H9 (cell line): ENCODE data around the gene CFAP410. TPM values are rescaled to one million over a fixed set of nuclear protein-coding genes. Genes with fewer than 3 reads are reported as not detected.

Source experiments
- DNase-seq: peaks from one replicate; pipeline ENCODE4 v3.0.0-alpha.2; 2017
- H2AFZ ChIP-seq: one replicate; pipeline ENCODE4 v1.6.1; 2013; ENCODE audit warnings: mild to moderate bottlenecking, low read length, control low read depth, moderate library complexity
- H2AK5ac ChIP-seq: 2 replicates; pipeline ENCODE4 v1.6.1; 2013; ENCODE audit warnings: low read length, control low read depth, mixed read lengths; ENCODE audit not compliant: insufficient read length
- H2BK120ac ChIP-seq: one replicate; pipeline ENCODE4 v1.6.1; 2013; ENCODE audit warnings: low read depth, mild to moderate bottlenecking, low read length, control low read depth, inconsistent platforms; ENCODE audit not compliant: poor library complexity, severe bottlenecking
- H2BK12ac ChIP-seq: 2 replicates; pipeline ENCODE4 v1.6.1; 2013; ENCODE audit warnings: low read length, control low read depth, mixed read lengths, low read depth; ENCODE audit not compliant: insufficient read length
- H2BK15ac ChIP-seq: 2 replicates; pipeline ENCODE4 v1.6.1; 2013; ENCODE audit warnings: low read depth, low read length, control low read depth
- H2BK20ac ChIP-seq: one replicate; pipeline ENCODE4 v1.6.1; 2013; ENCODE audit warnings: low read depth, mild to moderate bottlenecking, low read length, control low read depth, inconsistent platforms; ENCODE audit not compliant: poor library complexity, severe bottlenecking
- H2BK5ac ChIP-seq: 2 replicates; pipeline ENCODE4 v1.6.1; 2013; ENCODE audit warnings: low read length, control low read depth, mixed read lengths; ENCODE audit not compliant: insufficient read length
- H3K14ac ChIP-seq: 2 replicates; pipeline ENCODE4 v1.6.1; 2013; ENCODE audit warnings: low read length, control low read depth; ENCODE audit not compliant: insufficient read depth
- H3K18ac ChIP-seq: 2 replicates; pipeline ENCODE4 v1.6.1; 2013; ENCODE audit warnings: low read depth, mild to moderate bottlenecking, mixed read lengths, low read length, control low read depth; ENCODE audit not compliant: insufficient read length
- H3K23ac ChIP-seq: 2 replicates; pipeline ENCODE4 v1.6.1; 2013; ENCODE audit warnings: low read length, control low read depth, mixed read lengths, low read depth; ENCODE audit not compliant: insufficient read length
- H3K23me2 ChIP-seq: 2 replicates; pipeline ENCODE4 v1.6.1; 2013; ENCODE audit warnings: low read depth, mild to moderate bottlenecking, mixed read lengths, low read length, control low read depth; ENCODE audit not compliant: insufficient read length, poor library complexity, severe bottlenecking
- H3K27ac ChIP-seq: 2 replicates; pipeline ENCODE4 v1.5.1; 2013; ENCODE audit warnings: low read length, control low read depth, mixed read lengths, low read depth; ENCODE audit not compliant: insufficient read length
- H3K27me3 ChIP-seq: 2 replicates; pipeline ENCODE4 v1.6.1; 2013; ENCODE audit warnings: low read length, control low read depth, inconsistent platforms; ENCODE audit not compliant: insufficient read depth
- H3K4ac ChIP-seq: 2 replicates; pipeline ENCODE4 v1.6.1; 2013; ENCODE audit warnings: low read depth, mild to moderate bottlenecking, control low read depth, inconsistent platforms, low read length, moderate library complexity
- H3K4me1 ChIP-seq: 2 replicates; pipeline ENCODE4 v1.6.1; 2013; ENCODE audit warnings: low read length, control low read depth, inconsistent platforms; ENCODE audit not compliant: insufficient read depth
- H3K4me2 ChIP-seq: 2 replicates; pipeline ENCODE4 v1.6.1; 2013; ENCODE audit warnings: low read length, control low read depth, mixed read lengths; ENCODE audit not compliant: insufficient read length, insufficient read depth
- H3K56ac ChIP-seq: 2 replicates; pipeline ENCODE4 v1.6.1; 2013; ENCODE audit warnings: low read depth, mild to moderate bottlenecking, mixed read lengths, low read length, control low read depth; ENCODE audit not compliant: insufficient read length
- H3K79me1 ChIP-seq: 2 replicates; pipeline ENCODE4 v1.6.1; 2013; ENCODE audit warnings: low read depth, mild to moderate bottlenecking, moderate library complexity, low read length, control low read depth, inconsistent platforms; ENCODE audit not compliant: insufficient read depth, poor library complexity, severe bottlenecking
- H3K79me2 ChIP-seq: 2 replicates; pipeline ENCODE4 v1.6.1; 2013; ENCODE audit warnings: low read length, control low read depth, inconsistent platforms; ENCODE audit not compliant: insufficient read depth
- H3K9ac ChIP-seq: 2 replicates; pipeline ENCODE4 v1.6.1; 2013; ENCODE audit warnings: low read length, control low read depth, mixed read lengths; ENCODE audit not compliant: insufficient read length; ENCODE audit errors: extremely low read depth
- H3K9me3 ChIP-seq: one replicate; pipeline ENCODE4 v1.6.1; 2013; ENCODE audit warnings: low read depth, low read length, inconsistent platforms; ENCODE audit not compliant: control insufficient read depth
- H3T11ph ChIP-seq: one replicate; pipeline ENCODE4 v1.6.1; 2013; ENCODE audit warnings: mild to moderate bottlenecking, low read length, control low read depth, inconsistent platforms
- H4K20me1 ChIP-seq: one replicate; pipeline ENCODE4 v1.6.1; 2013; ENCODE audit not compliant: control insufficient read depth, insufficient read length, insufficient read depth
- H4K5ac ChIP-seq: 2 replicates; pipeline ENCODE4 v1.6.1; 2013; ENCODE audit warnings: low read depth, mild to moderate bottlenecking, mixed read lengths, low read length, control low read depth; ENCODE audit not compliant: insufficient read length
- H4K8ac ChIP-seq: replicated peaks from 2 replicates; pipeline ENCODE4 v1.6.1; 2013; ENCODE audit warnings: low read length, control low read depth, mixed read lengths, low read depth; ENCODE audit not compliant: insufficient read length
- H4K91ac ChIP-seq: 2 replicates; pipeline ENCODE4 v1.6.1; 2013; ENCODE audit warnings: low read depth, mild to moderate bottlenecking, moderate library complexity, mixed read lengths, low read length, control low read depth; ENCODE audit not compliant: insufficient read length
- H3K27ac Mint-ChIP-seq, 3 experiments: 2 replicates in 2 of 3; 3 replicates in 1 of 3; pipeline ENCODE4 v1.8.0; 2020 to 2021; ENCODE audit warnings: mixed read lengths in 3 of 3, mild to moderate bottlenecking in 1 of 3, moderate library complexity in 1 of 3
- H3K27me3 Mint-ChIP-seq: 2 replicates; pipeline ENCODE4 v1.8.0; 2021; ENCODE audit warnings: low read depth, mild to moderate bottlenecking, moderate library complexity, mixed read lengths
- H3K36me3 Mint-ChIP-seq, 3 experiments: 2 replicates in 2 of 3; 3 replicates in 1 of 3; pipeline ENCODE4 v1.8.0; 2020 to 2021; ENCODE audit warnings: low read depth in 3 of 3, mixed read lengths in 3 of 3; ENCODE audit not compliant: insufficient read depth in 1 of 3
- H3K4me1 Mint-ChIP-seq, 2 experiments: 2 replicates each; pipeline ENCODE4 v1.8.0; 2020; ENCODE audit warnings: mixed read lengths in 2 of 2
- H3K4me3 Mint-ChIP-seq, 2 experiments: 2 replicates in 1 of 2; 3 replicates in 1 of 2; pipeline ENCODE4 v1.8.0; 2020 to 2021; ENCODE audit warnings: mild to moderate bottlenecking in 2 of 2, mixed read lengths in 2 of 2, moderate library complexity in 1 of 2
- H3K9me3 Mint-ChIP-seq, 2 experiments: 2 replicates in 1 of 2; 3 replicates in 1 of 2; pipeline ENCODE4 v1.8.0; 2020; ENCODE audit warnings: mild to moderate bottlenecking in 2 of 2, mixed read lengths in 2 of 2, moderate library complexity in 1 of 2
- CTCF ChIP-seq: fragments of 200-600 bp; sonication (generic); conservative IDR thresholded peaks from 3 replicates; pipeline ENCODE4 v1.8.0; 2021; ENCODE audit warnings: antibody characterized with exemption, mild to moderate bottlenecking
- WGBS: extraction: QIAGEN DNeasy Blood & Tissue Kit; methylation state at CpG from one replicate; pipeline ENCODE4 v1.1.7; 2013; ENCODE audit warnings: missing lambda C conversion rate, low lambda C conversion rate, mixed read lengths; ENCODE audit not compliant: insufficient read length; ENCODE audit errors: extremely low coverage; 5-methylcytosine and 5-hydroxymethylcytosine counted together
- total RNA-seq: library from RNA; stranded (reverse); gene quantifications from 2 replicates; pipeline ENCODE4 v1.2.1, GENCODE V29; 2021

Gene CFAP410
- total RNA-seq, 1 experiment from 2014 or later, result 17.0 TPM

- Histone ChIP-seq H3K4ac (no peak overlapping the region), H3K4me2 (no peak overlapping the region), H2BK5ac (no peak overlapping the region), H2BK15ac (no peak overlapping the region), H2AK5ac (no peak overlapping the region), H3T11ph (no peak overlapping the region), H2BK120ac (no peak overlapping the region), H2BK12ac (no peak overlapping the region), H2AFZ (no peak overlapping the region), H2BK20ac (no peak overlapping the region), H3K79me1 (no peaks in the 10 kb centered on the region), H4K91ac (no peak overlapping the region), H3K4me1 (no peaks in the 10 kb centered on the region), H4K20me1 (no peaks in the 10 kb centered on the region), H3K14ac (no peak overlapping the region), H4K5ac (no peak overlapping the region), H3K56ac (no peak overlapping the region), H3K27ac (no peak overlapping the region), H3K9me3 (no peaks in the 10 kb centered on the region), H3K9ac (no peak overlapping the region), H3K79me2 (no peaks in the 10 kb centered on the region), H4K8ac (no peak overlapping the region), H3K23me2 (no peaks in the 10 kb centered on the region), H3K27me3 (no peaks in the 10 kb centered on the region), H3K18ac (no peak overlapping the region), H3K23ac (no peak overlapping the region)
- TF ChIP-seq CTCF, result no peak
- Mint-ChIP-seq H3K4me3 (no peak overlapping the region), H3K27ac (no peak overlapping the region), H3K9me3 (peaks cover 0 to 9% of the 10 kb centered on the region in 2 experiments; a peak in 3 of 5 replicates), H3K27me3 (peaks cover 7% of the 10 kb centered on the region), H3K4me1 (peaks cover 0 to 5% of the 10 kb centered on the region in 2 experiments; a peak in 1 of 4 replicates), H3K36me3 (no peaks in the 10 kb centered on the region)
- DNase-seq, result no peak
- WGBS, result no CpG with 5 or more reads among the region's 11 CpGs
Observed at GRCh38 chr21:44356160-44356559, 17.0 kb upstream of the CFAP410 start.
